Caco-2 (cell line): Measurements from ENCODE around the gene RBPJL. TPM values are rescaled to one million over a fixed set of nuclear protein-coding genes. Genes with fewer than 3 reads are reported as not detected.
A peak's percentile ranks its signal among the peaks of the same experiment; 100 is the strongest.

ENCODE experiments used
- BruUV-seq: library from RNA; stranded (reverse); fragments of 400-500 nt; replicated peaks from 2 replicates; lab custom pipeline; 2021; lab: Mats Ljungman, UMichigan
- CTCF ChIA-PET: fragments of 300-600 bp; sonication (Branson Sonifier 250); formaldehyde crosslinking; loops from one replicate; lab custom pipeline; 2022; ENCODE audit warnings: antibody characterized with exemption; lab: Charles Lee
- POLR2A ChIA-PET: fragments of 300-600 bp; sonication (Branson Sonifier 250); formaldehyde crosslinking; loops from one replicate; lab custom pipeline; 2022; ENCODE audit warnings: antibody characterized with exemption; lab: Charles Lee
- DNase-seq, 2 experiments: peaks; one replicate each; pipeline versions ENCODE4 v3.0.0 to v3.0.0-alpha.2; 2020 to 2022
- H3K27me3 ChIP-seq: replicated peaks from 2 replicates; pipeline ENCODE4 v1.6.0; 2011; ENCODE audit warnings: low read length; ENCODE audit not compliant: control insufficient read depth, insufficient read depth
- H3K36me3 ChIP-seq: 2 replicates; pipeline ENCODE4 v1.5.1; 2011; ENCODE audit warnings: low read length; ENCODE audit not compliant: control insufficient read depth, insufficient read depth
- H3K4me1 ChIP-seq: fragments of 250-450 bp; sonication (Bioruptor Pico); 2 replicates; pipeline ENCODE4 v1.5.1; 2020; ENCODE audit warnings: mild to moderate bottlenecking
- H3K4me3 ChIP-seq: 2 replicates; pipeline ENCODE4 v1.5.1; 2011; ENCODE audit warnings: low read depth, mild to moderate bottlenecking, control low read depth, low read length
- H3K9me3 ChIP-seq: fragments of 250-450 bp; sonication (Bioruptor Pico); 2 replicates; pipeline ENCODE4 v1.5.1; 2020; ENCODE audit warnings: mild to moderate bottlenecking, moderate library complexity
- H3K27ac Mint-ChIP-seq: one replicate; pipeline ENCODE4 v1.8.0; 2022; ENCODE audit warnings: mixed read lengths; ENCODE audit not compliant: unreplicated experiment
- H3K27me3 Mint-ChIP-seq: one replicate; pipeline ENCODE4 v1.8.0; 2022; ENCODE audit warnings: mixed read lengths; ENCODE audit not compliant: insufficient read depth, unreplicated experiment
- H3K36me3 Mint-ChIP-seq: one replicate; pipeline ENCODE4 v1.8.0; 2022; ENCODE audit warnings: mild to moderate bottlenecking, mixed read lengths; ENCODE audit not compliant: insufficient read depth, unreplicated experiment
- H3K4me1 Mint-ChIP-seq: one replicate; pipeline ENCODE4 v1.8.0; 2022; ENCODE audit warnings: low read depth, mixed read lengths; ENCODE audit not compliant: unreplicated experiment
- H3K4me3 Mint-ChIP-seq: one replicate; pipeline ENCODE4 v1.8.0; 2022; ENCODE audit warnings: mild to moderate bottlenecking, moderate library complexity, mixed read lengths; ENCODE audit not compliant: unreplicated experiment
- H3K9me3 Mint-ChIP-seq: one replicate; pipeline ENCODE4 v1.8.0; 2022; ENCODE audit warnings: mixed read lengths; ENCODE audit not compliant: unreplicated experiment
- intact Hi-C: fragments of 100-400 bp; cut with micrococcal nuclease; formaldehyde crosslinking; loops from one replicate; pipeline ENCODE4 v1.10.0; 2022; ENCODE audit not compliant: unreplicated experiment
- total RNA-seq: library from RNA; stranded (reverse); gene quantifications from 2 replicates; pipeline ENCODE4 v1.2.3, GENCODE V29; 2022
- TF ChIP-seq, protein P1 (sequence below), 2 experiments: fragments of 200-600 bp in 1 of 2; IDR thresholded peaks; 1 replicate in 1 of 2; 2 replicates in 1 of 2; pipeline versions ENCODE4 v1.5.1 to v1.8.0; 2011 to 2022; ENCODE audit warnings: antibody characterized with exemption in 1 of 2, control low read depth in 1 of 2, inconsistent platforms in 1 of 2, low read depth in 1 of 2, low read length in 1 of 2, mild to moderate bottlenecking in 1 of 2, moderate library complexity in 1 of 2; ENCODE audit not compliant: insufficient read depth in 1 of 2, severe bottlenecking in 1 of 2, unreplicated experiment in 1 of 2

Gene RBPJL
- total RNA-seq, 1 experiment from 2014 or later, result not detected

DNA sequence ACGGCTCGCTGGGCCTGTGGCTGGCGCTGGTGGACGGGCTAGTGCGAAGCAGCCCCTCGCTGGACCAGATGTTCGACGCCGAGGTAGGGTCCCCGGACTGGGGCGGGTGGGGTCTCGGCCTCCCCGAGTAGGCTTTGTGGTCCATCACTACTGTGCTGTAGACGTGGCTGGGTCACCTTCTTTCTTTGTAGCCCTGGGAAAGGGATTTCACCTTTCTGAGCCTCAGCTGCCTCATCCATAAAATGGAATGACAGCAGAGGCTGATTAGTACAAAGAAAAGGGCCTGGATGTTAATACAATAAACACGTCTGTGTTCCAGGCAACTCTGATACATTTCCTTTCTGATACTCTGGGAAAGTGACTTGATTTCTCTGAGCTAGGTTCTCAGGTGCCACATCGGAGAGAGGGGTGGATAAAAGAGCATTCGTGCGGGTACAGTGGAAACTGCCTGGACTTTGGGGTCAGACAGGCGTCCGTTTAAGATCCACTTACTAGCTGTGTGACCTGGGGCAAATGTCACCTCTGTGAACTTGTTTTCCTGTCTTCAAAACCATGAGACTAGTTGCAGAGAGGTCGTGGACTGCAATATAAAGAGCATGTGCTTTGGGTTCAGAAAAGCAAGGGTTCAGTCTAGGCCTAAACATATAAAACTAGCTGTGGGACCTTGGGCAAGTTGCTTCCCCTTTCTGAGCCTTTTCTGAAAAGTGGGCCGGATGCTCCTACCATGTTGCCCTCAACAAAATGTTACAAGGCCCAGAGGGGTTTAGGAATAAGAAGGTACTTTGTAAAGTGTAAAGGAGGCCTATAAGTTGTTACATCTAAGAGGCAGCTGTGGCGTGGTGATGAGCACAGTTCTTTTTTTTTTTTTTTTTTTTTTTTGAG is 57.2 kb downstream of the RBPJL start:
- peak in 1 of 2 experiments; percentile 34 for DNase-seq
- H3K4me3 Mint-ChIP-seq, result peak overlapping the region; percentile 87
- peaks cover 37% of the 10 kb centered on the region for H3K4me1 Mint-ChIP-seq
- Histone ChIP-seq H3K9me3 (no peaks in the 10 kb centered on the region), H3K27me3 (no peaks in the 10 kb centered on the region), H3K4me1 (peaks cover 38% of the 10 kb centered on the region), H3K4me3 (peak overlapping the region; percentile 93), H3K36me3 (peaks cover 4% of the 10 kb centered on the region)
- POLR2A ChIA-PET, result interaction anchor here (0.5 to 10.3 kb wide), 14 partner anchors 9 to 508 kb away, joined by 3 to 229 read pairs (median 3); partner anchors contain the start of genes PIGT and SDC4
- H3K36me3 Mint-ChIP-seq, result peaks cover 42% of the 10 kb centered on the region
- CTCF ChIA-PET, result interaction anchor here (0.6 to 8.0 kb wide), 31 partner anchors 7 to 578 kb away, joined by 3 to 134 read pairs (median 7); partner anchors contain the start of genes PIGT and SDC4
- TSS peak; percentile 30 for BruUV-seq
- intact Hi-C loops, result loop anchor here (1.0 kb wide), 5 partner anchors 21 to 407 kb away; partner anchors contain the start of gene PIGT
- H3K9me3 Mint-ChIP-seq, result no peaks in the 10 kb centered on the region
- H3K27ac Mint-ChIP-seq, result peak overlapping the region; percentile 91
- TF ChIP-seq, protein P1, sequence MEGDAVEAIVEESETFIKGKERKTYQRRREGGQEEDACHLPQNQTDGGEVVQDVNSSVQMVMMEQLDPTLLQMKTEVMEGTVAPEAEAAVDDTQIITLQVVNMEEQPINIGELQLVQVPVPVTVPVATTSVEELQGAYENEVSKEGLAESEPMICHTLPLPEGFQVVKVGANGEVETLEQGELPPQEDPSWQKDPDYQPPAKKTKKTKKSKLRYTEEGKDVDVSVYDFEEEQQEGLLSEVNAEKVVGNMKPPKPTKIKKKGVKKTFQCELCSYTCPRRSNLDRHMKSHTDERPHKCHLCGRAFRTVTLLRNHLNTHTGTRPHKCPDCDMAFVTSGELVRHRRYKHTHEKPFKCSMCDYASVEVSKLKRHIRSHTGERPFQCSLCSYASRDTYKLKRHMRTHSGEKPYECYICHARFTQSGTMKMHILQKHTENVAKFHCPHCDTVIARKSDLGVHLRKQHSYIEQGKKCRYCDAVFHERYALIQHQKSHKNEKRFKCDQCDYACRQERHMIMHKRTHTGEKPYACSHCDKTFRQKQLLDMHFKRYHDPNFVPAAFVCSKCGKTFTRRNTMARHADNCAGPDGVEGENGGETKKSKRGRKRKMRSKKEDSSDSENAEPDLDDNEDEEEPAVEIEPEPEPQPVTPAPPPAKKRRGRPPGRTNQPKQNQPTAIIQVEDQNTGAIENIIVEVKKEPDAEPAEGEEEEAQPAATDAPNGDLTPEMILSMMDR (IDR thresholded peaks at IDR 0.05; ENCODE audit: insufficient read depth in 1 of 2, low read depth in 1 of 2, low read length in 1 of 2, severe bottlenecking in 1 of 2, unreplicated experiment in 1 of 2), result no peak
- no peaks in the 10 kb centered on the region for H3K27me3 Mint-ChIP-seq

DNA sequence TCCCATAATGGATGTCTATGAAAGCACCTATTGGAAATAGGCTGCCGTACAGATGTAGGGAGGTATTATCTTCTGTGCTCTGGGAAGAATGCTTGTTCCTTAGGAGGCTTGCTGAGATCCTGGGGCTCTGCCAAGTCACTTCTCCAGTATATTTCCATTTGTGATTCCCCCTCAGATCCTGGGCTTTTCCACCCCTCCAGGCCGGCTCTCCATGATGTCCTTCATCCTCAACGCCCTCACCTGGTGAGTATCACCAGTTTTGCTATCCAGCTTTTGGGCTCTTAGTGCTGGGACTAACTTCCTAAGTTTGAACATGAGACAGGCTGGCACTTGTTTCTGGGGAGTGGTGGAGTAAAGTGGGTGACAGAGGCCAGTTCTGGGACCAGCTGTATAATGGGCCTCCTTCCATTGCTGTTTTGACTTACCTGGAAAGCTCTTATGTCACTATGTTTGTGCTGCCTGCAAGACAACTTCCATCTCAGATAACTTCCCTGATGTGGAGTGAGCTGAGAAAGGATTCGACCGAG is 58.9 kb downstream of the RBPJL start:
- H3K4me1 ChIP-seq, result peaks cover 21% of the 10 kb centered on the region
- DNase-seq, result peak in 1 of 2 experiments; percentile 32
- no peak overlapping the region for H3K4me3 ChIP-seq
- peaks cover 4% of the 10 kb centered on the region for H3K36me3 ChIP-seq
- CTCF ChIA-PET, result interaction anchor here (0.9 to 8.0 kb wide), 3 partner anchors 8 to 71 kb away, joined by 4 to 134 read pairs (median 4); no protein-coding TSS in a partner anchor
- H3K9me3 Mint-ChIP-seq, result no peaks in the 10 kb centered on the region
- H3K4me3 Mint-ChIP-seq, result no peak overlapping the region
- H3K27me3 Mint-ChIP-seq, result no peaks in the 10 kb centered on the region
- peaks cover 21% of the 10 kb centered on the region for H3K4me1 Mint-ChIP-seq
- H3K36me3 Mint-ChIP-seq, result peaks cover 42% of the 10 kb centered on the region
- TF ChIP-seq, protein P1 (IDR thresholded peaks at IDR 0.05; ENCODE audit: insufficient read depth in 1 of 2, low read depth in 1 of 2, low read length in 1 of 2, severe bottlenecking in 1 of 2, unreplicated experiment in 1 of 2), result no peak
- no TSS peak for BruUV-seq
- H3K27me3 ChIP-seq, result no peaks in the 10 kb centered on the region
- intact Hi-C loops, result no loop called here
- H3K9me3 ChIP-seq, result no peaks in the 10 kb centered on the region
- H3K27ac Mint-ChIP-seq, result no peak overlapping the region
- POLR2A ChIA-PET, result interaction anchor here (10.3 kb wide), 1 partner anchor 21 kb away, joined by 229 read pairs; the partner anchor contains the start of gene SDC4

DNA sequence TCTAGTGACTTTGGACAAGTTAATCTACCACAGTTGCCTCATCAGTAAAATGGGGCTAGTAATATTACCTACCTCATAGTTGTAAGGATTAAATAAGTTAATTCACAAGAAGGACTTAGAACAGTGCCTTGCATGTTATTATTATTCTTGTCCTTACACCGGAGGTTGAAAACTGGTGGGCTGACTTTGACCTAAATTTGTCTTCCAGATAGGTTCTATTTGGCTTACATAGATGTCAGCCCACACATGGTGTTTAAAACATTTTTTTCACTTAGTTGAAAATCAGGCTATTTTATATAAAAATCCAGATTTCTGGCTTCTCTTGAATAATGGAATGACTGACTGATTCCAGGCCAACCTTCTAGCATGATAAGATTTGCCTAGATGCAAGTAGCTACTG is 59.6 kb downstream of the RBPJL start:
- Histone ChIP-seq H3K4me1 (peaks cover 14% of the 10 kb centered on the region), H3K36me3 (peaks cover 4% of the 10 kb centered on the region), H3K27me3 (no peaks in the 10 kb centered on the region), H3K9me3 (no peaks in the 10 kb centered on the region), H3K4me3 (no peak overlapping the region)
- ChIA-PET CTCF (interaction anchor here (1.3 to 8.0 kb wide), 2 partner anchors 8 to 43 kb away, joined by 4 to 134 read pairs; no protein-coding TSS in a partner anchor), POLR2A (interaction anchor here (10.3 kb wide), 1 partner anchor 22 kb away, joined by 229 read pairs; the partner anchor contains the start of gene SDC4)
- intact Hi-C loops, result no loop called here
- no peak overlapping the region for H3K4me3 Mint-ChIP-seq
- DNase-seq, result no peak
- TF ChIP-seq, protein P1 (IDR thresholded peaks at IDR 0.05; ENCODE audit: insufficient read depth in 1 of 2, low read depth in 1 of 2, low read length in 1 of 2, severe bottlenecking in 1 of 2, unreplicated experiment in 1 of 2), result no peak
- peaks cover 39% of the 10 kb centered on the region for H3K36me3 Mint-ChIP-seq
- BruUV-seq, result no TSS peak
- H3K27me3 Mint-ChIP-seq, result no peaks in the 10 kb centered on the region
- H3K9me3 Mint-ChIP-seq, result no peaks in the 10 kb centered on the region
- no peak overlapping the region for H3K27ac Mint-ChIP-seq
- H3K4me1 Mint-ChIP-seq, result peaks cover 15% of the 10 kb centered on the region
